ENCODE measurements around the gene FIG4.

FIG4 gene

GRCh38 chr6:109872968-109873545, 182.0 kb downstream of the FIG4 start:
- no peaks in the 10 kb centered on the region for H3K36me3 Mint-ChIP-seq (ENCODE audit: low read depth)
- H3K27ac Mint-ChIP-seq: no peak overlapping the region
- H3K4me1 Mint-ChIP-seq (ENCODE audit: low read depth): peaks cover 4% of the 10 kb centered on the region
- no peak for DNase-seq (ENCODE audit: low spot score)
- peaks cover 31% of the 10 kb centered on the region for H3K27me3 Mint-ChIP-seq (ENCODE audit: low read depth)
- no peak overlapping the region for H3K4me3 Mint-ChIP-seq
- H3K9me3 Mint-ChIP-seq: no peaks in the 10 kb centered on the region

- Mint-ChIP-seq H3K4me3 (no peak overlapping the region), H3K27me3 (ENCODE audit: low read depth) (peaks cover 34% of the 10 kb centered on the region), H3K9me3 (no peaks in the 10 kb centered on the region), H3K36me3 (ENCODE audit: low read depth) (no peaks in the 10 kb centered on the region), H3K4me1 (ENCODE audit: low read depth) (peaks cover 4% of the 10 kb centered on the region), H3K27ac (no peak overlapping the region)
- DNase-seq (ENCODE audit: low spot score): no peak
Measured at GRCh38 chr6:109874086-109874485, 183.0 kb downstream of the FIG4 start.

GRCh38 chr6:109874621-109875020, 183.5 kb downstream of the FIG4 start:
- no peak overlapping the region for H3K4me3 Mint-ChIP-seq
- peaks cover 34% of the 10 kb centered on the region for H3K27me3 Mint-ChIP-seq (ENCODE audit: low read depth)

More at GRCh38 chr6:109874621-109875020, 183.5 kb downstream of the FIG4 start:
- H3K9me3 Mint-ChIP-seq: no peaks in the 10 kb centered on the region
- peaks cover 4% of the 10 kb centered on the region for H3K4me1 Mint-ChIP-seq (ENCODE audit: low read depth)
- no peak for DNase-seq (ENCODE audit: low spot score)
- no peak overlapping the region for H3K27ac Mint-ChIP-seq
- no peaks in the 10 kb centered on the region for H3K36me3 Mint-ChIP-seq (ENCODE audit: low read depth)

Data from T-helper 2 cell treated with Interferon-gamma antibody and Interleukin-4, amounts not matched to agents 5 μg/mL and 100 μg/mL, for 36 hours (primary cell).